ENCODE measurements around the gene DGKB. TPM values are rescaled to one million over a fixed set of nuclear protein-coding genes. Genes with fewer than 3 reads are reported as not detected.

DGKB gene
- total RNA-seq, 1 donor, result not detected

DNA sequence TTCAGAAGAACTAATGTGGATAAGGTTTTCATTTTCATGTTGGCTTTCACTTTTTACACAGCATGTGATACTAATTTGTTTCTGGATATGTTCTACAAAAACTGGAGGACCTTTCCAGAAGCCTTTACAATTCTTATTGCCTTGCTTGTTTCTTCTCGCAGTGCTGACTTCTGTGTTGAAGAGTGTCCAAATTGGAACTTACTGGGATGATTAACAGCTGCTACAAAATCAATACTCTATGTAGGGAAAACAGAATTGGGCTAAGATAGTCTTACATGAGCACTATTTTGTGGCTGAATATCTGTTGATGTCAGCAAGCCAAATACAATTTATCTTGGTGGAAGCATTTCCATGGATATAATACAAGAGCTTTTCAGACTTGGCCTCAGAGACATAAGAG, 351.2 kb downstream of the DGKB start:
- H3K4me3 ChIP-seq (ENCODE audit: low read depth, low read length), result no peak overlapping the region
- no peak for DNase-seq (ENCODE audit: low read depth)
- TF ChIP-seq, protein P1, sequence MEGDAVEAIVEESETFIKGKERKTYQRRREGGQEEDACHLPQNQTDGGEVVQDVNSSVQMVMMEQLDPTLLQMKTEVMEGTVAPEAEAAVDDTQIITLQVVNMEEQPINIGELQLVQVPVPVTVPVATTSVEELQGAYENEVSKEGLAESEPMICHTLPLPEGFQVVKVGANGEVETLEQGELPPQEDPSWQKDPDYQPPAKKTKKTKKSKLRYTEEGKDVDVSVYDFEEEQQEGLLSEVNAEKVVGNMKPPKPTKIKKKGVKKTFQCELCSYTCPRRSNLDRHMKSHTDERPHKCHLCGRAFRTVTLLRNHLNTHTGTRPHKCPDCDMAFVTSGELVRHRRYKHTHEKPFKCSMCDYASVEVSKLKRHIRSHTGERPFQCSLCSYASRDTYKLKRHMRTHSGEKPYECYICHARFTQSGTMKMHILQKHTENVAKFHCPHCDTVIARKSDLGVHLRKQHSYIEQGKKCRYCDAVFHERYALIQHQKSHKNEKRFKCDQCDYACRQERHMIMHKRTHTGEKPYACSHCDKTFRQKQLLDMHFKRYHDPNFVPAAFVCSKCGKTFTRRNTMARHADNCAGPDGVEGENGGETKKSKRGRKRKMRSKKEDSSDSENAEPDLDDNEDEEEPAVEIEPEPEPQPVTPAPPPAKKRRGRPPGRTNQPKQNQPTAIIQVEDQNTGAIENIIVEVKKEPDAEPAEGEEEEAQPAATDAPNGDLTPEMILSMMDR (IDR thresholded peaks at IDR 0.05; ENCODE audit: insufficient read depth, low read depth, low read length), result no peak

DNA sequence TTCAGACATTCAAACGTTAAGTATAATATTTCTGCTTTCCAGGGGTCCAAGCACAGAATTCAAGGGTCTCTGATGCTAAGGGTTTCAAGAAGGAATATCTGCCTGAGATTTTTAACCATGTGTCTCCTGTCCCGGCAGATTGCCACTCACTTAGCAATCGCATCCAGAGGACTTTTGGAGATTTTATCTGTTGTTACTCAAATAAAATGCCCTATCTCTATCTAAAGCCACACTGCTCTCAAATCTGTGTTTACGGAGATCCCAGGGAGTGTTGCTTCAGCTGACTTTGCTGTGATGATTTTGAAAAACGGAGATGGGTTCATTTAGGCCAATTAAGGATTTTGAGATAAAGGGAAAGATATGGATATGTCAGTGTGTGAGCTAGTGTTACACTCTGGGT, 359.9 kb downstream of the DGKB start:
- no peak for DNase-seq (ENCODE audit: low read depth)
- H3K4me3 ChIP-seq (ENCODE audit: low read depth, low read length), result no peak overlapping the region
- TF ChIP-seq, protein P1 (IDR thresholded peaks at IDR 0.05; ENCODE audit: insufficient read depth, low read depth, low read length), result no peak

DNA sequence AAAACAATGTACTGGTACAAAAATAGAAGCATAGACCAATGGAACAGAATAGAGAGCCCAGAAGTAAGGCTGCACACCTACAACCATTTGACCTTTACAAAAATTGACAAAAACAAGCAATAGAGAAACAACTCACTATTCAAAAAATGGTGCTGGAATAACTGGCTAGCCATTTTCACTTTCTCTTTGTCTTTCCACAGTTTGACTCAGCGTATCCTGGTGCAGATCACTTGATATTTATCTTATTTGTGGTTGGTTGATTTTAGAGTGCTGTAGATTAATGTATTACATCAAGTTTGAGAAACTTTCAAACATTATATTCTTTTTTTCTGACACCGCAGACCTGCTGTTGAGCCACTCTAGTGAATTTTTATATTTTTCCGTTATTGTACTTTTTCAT, 381.4 kb downstream of the DGKB start:
- H3K4me3 ChIP-seq (ENCODE audit: low read depth, low read length), result no peak overlapping the region
- DNase-seq (ENCODE audit: low read depth), result no peak
- TF ChIP-seq, protein P1 (IDR thresholded peaks at IDR 0.05; ENCODE audit: insufficient read depth, low read depth, low read length), result no peak

GRCh38 chr7:14510268-14510667, 392.3 kb downstream of the DGKB start:
- TF ChIP-seq, protein P1 (IDR thresholded peaks at IDR 0.05; ENCODE audit: insufficient read depth, low read depth, low read length), result no peak
- DNase-seq (ENCODE audit: low read depth), result no peak
- H3K4me3 ChIP-seq (ENCODE audit: low read depth, low read length), result no peak overlapping the region

DNA sequence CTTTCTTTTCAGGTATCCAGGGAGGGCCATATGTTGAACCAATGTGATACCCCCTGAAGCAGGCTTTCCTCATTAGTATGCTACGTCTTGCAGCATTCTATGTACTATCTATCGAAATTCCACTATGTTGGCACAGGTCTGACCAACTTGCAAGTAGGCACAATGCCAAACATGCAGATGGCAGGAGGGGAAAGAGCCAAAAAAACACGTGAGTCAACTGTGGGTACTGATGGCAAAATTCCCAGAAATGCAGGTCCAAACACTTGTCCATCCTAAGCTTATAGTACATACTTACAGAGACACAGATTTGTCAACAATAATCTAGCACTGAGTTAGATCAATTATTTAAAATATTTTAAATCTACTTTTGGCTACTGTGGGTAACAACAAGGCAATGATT, 394.9 kb downstream of the DGKB start:
- TF ChIP-seq, protein P1 (IDR thresholded peaks at IDR 0.05; ENCODE audit: insufficient read depth, low read depth, low read length), result no peak
- DNase-seq (ENCODE audit: low read depth), result peak; percentile 1
- H3K4me3 ChIP-seq (ENCODE audit: low read depth, low read length), result no peak overlapping the region

- no peak for DNase-seq (ENCODE audit: low read depth)
- no peak overlapping the region for H3K4me3 ChIP-seq (ENCODE audit: low read depth, low read length)
- TF ChIP-seq, protein P1 (IDR thresholded peaks at IDR 0.05; ENCODE audit: insufficient read depth, low read depth, low read length), result no peak
Observed at GRCh38 chr7:14505906-14506305, 396.6 kb downstream of the DGKB start.

DNA sequence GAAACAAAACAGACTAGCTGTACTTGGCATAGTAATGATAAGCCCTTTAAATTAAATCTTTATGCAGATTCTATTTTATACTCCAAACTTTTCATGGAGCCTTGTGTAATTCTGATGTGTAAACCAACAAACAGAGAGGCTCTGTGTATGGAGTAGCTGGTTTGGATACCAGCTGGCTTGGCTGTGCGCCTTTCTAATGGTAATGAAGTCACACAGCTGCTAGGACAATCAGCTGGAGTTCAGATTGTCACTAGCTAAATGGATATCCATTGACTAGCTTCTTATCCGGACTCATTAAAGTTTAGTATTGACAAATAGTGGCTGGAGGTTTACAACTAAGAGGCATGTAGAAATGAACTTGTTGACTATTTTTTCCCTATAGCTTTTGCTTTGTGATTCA, 398.4 kb downstream of the DGKB start:
- DNase-seq (ENCODE audit: low read depth), result no peak
- TF ChIP-seq, protein P1 (IDR thresholded peaks at IDR 0.05; ENCODE audit: insufficient read depth, low read depth, low read length), result no peak
- no peak overlapping the region for H3K4me3 ChIP-seq (ENCODE audit: low read depth, low read length)

All from fibroblast of villous mesenchyme (primary cell).